Measurements from ENCODE around the gene KIAA1328.

GRCh38 chr18:37242091-37242490 lies 413.2 kb downstream of the KIAA1328 start:
- no peak for TF ChIP-seq CTCF (IDR thresholded peaks at IDR 0.05)
- TF ChIP-seq POLR2A (IDR thresholded peaks at IDR 0.05) = no peak
- no peak for TF ChIP-seq POLR2AphosphoS5 (IDR thresholded peaks at IDR 0.05; ENCODE audit: insufficient read depth in 1 of 2, low read depth in 1 of 2)

Data from vagina (tissue), 2 donors.